GM12865 (cell line): Measurements from ENCODE around the gene PPP1R14C.
A peak's percentile ranks its signal among the peaks of the same experiment; 100 is the strongest.
"Not testable (repeated sequence)": the region's sequence is repeated elsewhere in the genome, so short reads cannot be mapped to it uniquely, and the experiment has no call there.

Experiments used
- DNase-seq: peaks from one replicate; pipeline ENCODE4 v3.0.0; 2010; ENCODE audit warnings: low read depth
- H3K4me3 ChIP-seq: 2 replicates; pipeline ENCODE4 v1.5.1; 2011; ENCODE audit warnings: mild to moderate bottlenecking, low read depth, low read length, control low read depth
- CTCF ChIP-seq: IDR thresholded peaks from 2 replicates; pipeline ENCODE4 v1.5.1; 2011; ENCODE audit warnings: low read length, control low read depth, low read depth, inconsistent platforms; ENCODE audit not compliant: insufficient read depth; ENCODE audit errors: missing control alignments

Gene PPP1R14C

GRCh38 chr6:150183105-150183504, 40.3 kb downstream of the PPP1R14C start:
- no peak for DNase-seq
- no peak for TF ChIP-seq CTCF
- H3K4me3 ChIP-seq = no peak overlapping the region

DNA sequence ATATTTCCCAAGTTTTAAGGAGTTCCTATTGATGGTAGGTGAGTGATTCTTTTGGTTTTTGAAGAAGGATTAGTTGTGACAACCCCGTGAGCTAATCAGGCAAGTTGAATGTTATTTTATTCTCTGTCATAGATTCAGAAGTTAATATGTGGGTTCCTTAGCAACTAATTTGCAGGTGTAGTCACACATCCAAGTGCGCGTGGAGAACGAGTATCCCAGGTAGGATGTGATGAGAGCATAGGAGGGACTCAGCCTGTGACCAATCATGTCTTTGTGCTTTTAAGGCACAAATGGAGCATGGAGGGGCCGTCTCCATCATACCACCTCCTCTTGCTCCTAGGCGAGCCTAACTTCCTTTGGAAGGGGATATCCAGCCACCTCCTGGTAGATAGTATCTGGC, 41.1 kb downstream of the PPP1R14C start:
- no peak for TF ChIP-seq CTCF
- DNase-seq = no peak
- no peak overlapping the region for H3K4me3 ChIP-seq

DNA sequence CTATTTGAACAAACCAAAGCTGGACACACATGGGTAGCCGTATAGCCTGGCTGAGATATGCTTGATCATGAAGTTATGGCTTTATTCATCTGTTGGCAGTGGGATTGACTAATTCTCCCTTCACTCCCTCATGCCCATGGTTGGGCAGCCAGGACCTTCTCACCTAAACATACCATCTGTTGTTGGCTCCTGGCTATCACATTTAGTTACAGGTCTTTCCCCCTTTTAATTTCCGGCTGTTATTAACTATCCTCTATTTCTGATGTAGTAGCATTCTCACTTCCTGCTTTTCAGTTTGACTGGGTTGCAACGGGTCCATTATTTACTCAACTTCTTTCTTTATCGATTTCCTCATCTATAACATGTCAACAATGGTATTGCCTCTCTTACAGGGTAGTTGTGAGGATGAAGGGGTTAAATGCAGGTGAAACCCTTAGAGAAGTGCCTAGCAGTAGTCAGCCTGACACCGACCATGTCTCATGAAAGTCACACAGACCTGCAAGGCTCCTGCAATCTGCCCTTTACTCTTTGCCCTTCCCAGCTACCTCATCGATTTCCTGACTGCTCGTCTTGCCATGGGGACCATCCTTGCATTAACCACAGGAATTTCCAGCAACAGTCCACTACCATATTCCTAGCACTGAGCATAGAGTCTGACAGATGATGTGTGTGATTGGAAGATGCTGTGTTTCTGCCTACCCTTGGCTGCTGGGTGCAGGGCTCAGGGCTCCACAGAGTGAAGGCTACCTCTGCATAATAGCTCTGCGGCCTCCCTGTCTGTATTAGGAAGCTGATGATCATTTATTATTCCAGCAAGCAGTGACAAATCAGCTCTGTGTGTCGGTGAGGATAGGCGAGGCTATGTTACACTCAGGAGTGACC, 42.2 kb downstream of the PPP1R14C start:
- no peak for TF ChIP-seq CTCF
- H3K4me3 ChIP-seq = no peak overlapping the region
- DNase-seq = peak; percentile 46

GRCh38 chr6:150185732-150186117, 42.9 kb downstream of the PPP1R14C start:
- no peak for DNase-seq
- no peak overlapping the region for H3K4me3 ChIP-seq
- TF ChIP-seq CTCF = no peak

GRCh38 chr6:150186129-150186898, 43.5 kb downstream of the PPP1R14C start:
- no peak for DNase-seq
- no peak overlapping the region for H3K4me3 ChIP-seq
- no peak for TF ChIP-seq CTCF

DNA sequence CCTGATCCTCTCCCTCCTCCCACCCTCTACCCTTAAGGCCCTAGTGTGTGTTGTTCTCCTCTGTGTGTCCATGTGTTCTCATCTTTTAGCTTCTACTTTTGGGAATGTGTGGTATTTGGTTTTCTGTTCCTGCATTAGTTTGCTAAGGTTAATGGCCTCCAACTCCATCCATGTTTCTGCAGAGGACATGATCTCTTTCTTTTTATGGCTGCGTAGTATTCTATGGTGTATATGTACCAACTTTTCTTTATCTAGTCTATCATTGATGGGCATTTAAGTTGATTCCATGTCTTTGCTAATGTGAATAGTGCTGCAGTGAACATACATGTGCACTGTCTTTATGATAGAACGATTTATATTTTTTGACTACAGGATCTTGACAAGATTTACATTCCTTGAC, 44.6 kb downstream of the PPP1R14C start:
- not testable (repeated sequence) for DNase-seq

DNA sequence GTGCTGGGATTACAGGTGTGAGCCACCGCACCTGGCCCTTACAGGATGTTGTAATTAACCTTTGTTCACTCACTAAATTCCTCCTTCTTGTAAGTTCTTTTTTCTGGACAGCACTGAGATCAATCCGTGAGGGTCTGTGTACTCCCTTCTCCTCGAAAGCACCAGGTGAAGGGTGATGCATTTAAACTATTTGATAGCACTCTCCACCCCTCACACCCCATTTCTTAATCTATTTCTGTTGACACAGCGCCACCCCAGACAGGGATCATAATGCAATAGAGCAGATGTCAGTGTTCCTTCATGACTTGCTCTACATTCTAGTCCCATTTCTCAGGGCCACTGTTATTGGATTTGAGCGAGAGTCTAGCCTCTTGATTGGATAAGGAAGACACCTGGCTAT, 46.3 kb downstream of the PPP1R14C start:
- no peak for TF ChIP-seq CTCF
- no peak overlapping the region for H3K4me3 ChIP-seq
- DNase-seq = no peak

More for the DNA sequence above, 44.6 kb downstream of the PPP1R14C start:
- not testable (repeated sequence) for H3K4me3 ChIP-seq
